Endothelial cell of umbilical vein (primary cell): ENCODE measurements around the gene OSBPL5.

Source experiments
- EZH2 ChIP-seq: IDR thresholded peaks from 2 replicates; pipeline ENCODE4 v1.6.1; 2012; ENCODE audit warnings: borderline replicate concordance, low read depth, mild to moderate bottlenecking, moderate library complexity, low read length, inconsistent platforms; ENCODE audit not compliant: severe bottlenecking
- FOS ChIP-seq: IDR thresholded peaks from 2 replicates; pipeline ENCODE4 v1.6.1; 2011; ENCODE audit warnings: mild to moderate bottlenecking, low read length, moderate library complexity, borderline replicate concordance; ENCODE audit not compliant: insufficient read depth
- JUN ChIP-seq: IDR thresholded peaks from 2 replicates; pipeline ENCODE4 v1.6.1; 2011; ENCODE audit warnings: borderline replicate concordance, low read depth; ENCODE audit not compliant: insufficient read length, insufficient read depth
- MAX ChIP-seq: IDR thresholded peaks from 2 replicates; pipeline ENCODE4 v1.6.1; 2011; ENCODE audit not compliant: insufficient read depth, insufficient read length
- POLR2A ChIP-seq: IDR thresholded peaks from 2 replicates; pipeline ENCODE4 v1.6.1; 2012; ENCODE audit warnings: low read depth, mild to moderate bottlenecking, control low read depth, low read length
- TF ChIP-seq, protein P1 (sequence below), 2 donors: IDR thresholded peaks; 1 replicate in 1 of 2; 2 replicates in 1 of 2; pipeline ENCODE4 v1.5.1; 2011; ENCODE audit warnings: low read length in 2 of 2, mild to moderate bottlenecking in 2 of 2, moderate library complexity in 2 of 2, control low read depth in 1 of 2, inconsistent platforms in 1 of 2, low read depth in 1 of 2; ENCODE audit not compliant: insufficient read depth in 1 of 2; ENCODE audit errors: extremely low read depth in 1 of 2

GRCh38 chr11:3157381-3158130 is 7.6 kb downstream of the OSBPL5 start:
- TF ChIP-seq POLR2A (no peak), MAX (no peak), EZH2 (no peak), JUN (no peak), FOS (no peak)
- TF ChIP-seq, protein P1, sequence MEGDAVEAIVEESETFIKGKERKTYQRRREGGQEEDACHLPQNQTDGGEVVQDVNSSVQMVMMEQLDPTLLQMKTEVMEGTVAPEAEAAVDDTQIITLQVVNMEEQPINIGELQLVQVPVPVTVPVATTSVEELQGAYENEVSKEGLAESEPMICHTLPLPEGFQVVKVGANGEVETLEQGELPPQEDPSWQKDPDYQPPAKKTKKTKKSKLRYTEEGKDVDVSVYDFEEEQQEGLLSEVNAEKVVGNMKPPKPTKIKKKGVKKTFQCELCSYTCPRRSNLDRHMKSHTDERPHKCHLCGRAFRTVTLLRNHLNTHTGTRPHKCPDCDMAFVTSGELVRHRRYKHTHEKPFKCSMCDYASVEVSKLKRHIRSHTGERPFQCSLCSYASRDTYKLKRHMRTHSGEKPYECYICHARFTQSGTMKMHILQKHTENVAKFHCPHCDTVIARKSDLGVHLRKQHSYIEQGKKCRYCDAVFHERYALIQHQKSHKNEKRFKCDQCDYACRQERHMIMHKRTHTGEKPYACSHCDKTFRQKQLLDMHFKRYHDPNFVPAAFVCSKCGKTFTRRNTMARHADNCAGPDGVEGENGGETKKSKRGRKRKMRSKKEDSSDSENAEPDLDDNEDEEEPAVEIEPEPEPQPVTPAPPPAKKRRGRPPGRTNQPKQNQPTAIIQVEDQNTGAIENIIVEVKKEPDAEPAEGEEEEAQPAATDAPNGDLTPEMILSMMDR (IDR thresholded peaks at IDR 0.05; ENCODE audit: extremely low read depth in 1 of 2, insufficient read depth in 1 of 2, low read depth in 1 of 2, low read length in 2 of 2): no peak
